Aorta (tissue), 5 donors: ENCODE measurements around the gene NOSTRIN. TPM values are rescaled to one million over a fixed set of nuclear protein-coding genes. Genes with fewer than 3 reads are reported as not detected.

Experiments used
- ATAC-seq: fragments of 200-7000 bp; cut with Tn5 transposase; one replicate; pipeline ENCODE4 v1.9.1; 2022; ENCODE audit warnings: moderate library complexity; ENCODE audit not compliant: low FRiP score
- DNase-seq, 2 donors: peaks; one replicate each; pipeline ENCODE4 v3.0.0-alpha.2; 2020
- H3K27ac ChIP-seq, 2 donors: one replicate each; pipeline ENCODE4 v1.5.1; 2013; ENCODE audit warnings: low read length in 2 of 2, mild to moderate bottlenecking in 2 of 2, moderate library complexity in 2 of 2, control low read depth in 1 of 2, inconsistent platforms in 1 of 2, low read depth in 1 of 2
- H3K27me3 ChIP-seq, 2 donors: one replicate each; pipeline ENCODE4 v1.6.1; 2013; ENCODE audit warnings: control low read depth in 1 of 2, low read length in 1 of 2, mild to moderate bottlenecking in 1 of 2, moderate library complexity in 1 of 2; ENCODE audit not compliant: insufficient read depth in 2 of 2, control insufficient read depth in 1 of 2
- H3K36me3 ChIP-seq, 2 donors: one replicate each; pipeline ENCODE4 v1.6.1; 2013; ENCODE audit warnings: control low read depth in 1 of 2, low read length in 1 of 2, mild to moderate bottlenecking in 1 of 2; ENCODE audit not compliant: insufficient read depth in 2 of 2, control insufficient read depth in 1 of 2
- H3K4me1 ChIP-seq, 2 donors: one replicate each; pipeline ENCODE4 v1.6.1; 2013; ENCODE audit warnings: low read length in 2 of 2, control low read depth in 1 of 2, mild to moderate bottlenecking in 1 of 2, moderate library complexity in 1 of 2; ENCODE audit not compliant: insufficient read depth in 2 of 2, control insufficient read depth in 1 of 2
- H3K4me3 ChIP-seq, 2 donors: one replicate each; pipeline ENCODE4 v1.5.1; 2013; ENCODE audit warnings: low read length in 2 of 2, control low read depth in 1 of 2, mild to moderate bottlenecking in 1 of 2
- H3K9me3 ChIP-seq: one replicate; pipeline ENCODE4 v1.6.1; 2013; ENCODE audit warnings: mild to moderate bottlenecking, low read length; ENCODE audit not compliant: control insufficient read depth
- WGBS, 2 donors: extraction: QIAGEN DNeasy Blood & Tissue Kit; methylation state at CpG; one replicate each; pipeline ENCODE4 v1.1.7; 2013; 5-methylcytosine and 5-hydroxymethylcytosine counted together
- intact Hi-C, 2 donors: fragments of 100-400 bp; cut with DNase I; formaldehyde crosslinking; loops; one replicate each; pipeline versions ENCODE4 v1.14.2 to v1.15.0; 2022
- polyA plus RNA-seq, 2 donors: library from polyadenylated mRNA; stranded (reverse); fragments of 200-250 nt; gene quantifications; one replicate each; pipeline ENCODE4 v1.2.3, GENCODE V29; 2013
- total RNA-seq, 2 donors: library from RNA; stranded (reverse); fragmentation: NEBNext Ultra II Directional; extraction: Animal tissue kit (Norgen Biotek cat#: 25700); gene quantifications; one replicate each; pipeline ENCODE4 v1.2.1, GENCODE V29; 2021
- donor health status: healthy with polysubstance abuse.
- donor health status: Bipolar disorder and iron deficiency.
- donor health status: DM: no; HTN: no; CAD: no.
- donor health status: DM: no; HTN: no; CAD: no.
- donor health status: DM: yes; HTN: yes; CAD: no.

NOSTRIN gene
- total and polyA plus RNA-seq, 4 donors: 0.10 to 46.4 (median 25.6) TPM

DNA sequence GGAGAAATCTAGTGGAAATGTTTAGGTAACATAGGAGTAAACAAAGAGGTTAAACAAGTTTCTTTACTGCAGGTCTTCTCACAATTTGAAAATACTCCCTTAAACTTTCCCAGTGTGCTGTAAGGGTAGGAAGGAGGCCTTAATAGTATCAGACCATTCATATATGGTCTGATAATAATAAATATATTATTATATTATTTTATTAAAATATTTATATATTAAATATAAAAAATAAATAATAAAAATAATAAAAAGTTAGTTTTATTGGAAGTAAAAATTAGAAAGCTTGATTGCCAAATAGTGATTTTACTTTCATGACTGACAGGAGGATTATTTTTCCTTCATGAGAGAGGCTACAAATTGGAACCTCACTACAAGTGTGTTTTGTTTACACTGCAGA, 7.1 kb downstream of the NOSTRIN start:
- H3K27ac ChIP-seq: no peak overlapping the region
- no peaks in the 10 kb centered on the region for H3K27me3 ChIP-seq
- H3K36me3 ChIP-seq: no peaks in the 10 kb centered on the region
- H3K4me3 ChIP-seq: no peak overlapping the region
- no peak for DNase-seq
- intact Hi-C loops: no loop called here
- no peak for ATAC-seq
- H3K4me1 ChIP-seq: peaks cover 0 to 1% of the 10 kb centered on the region in 2 donors
- no peaks in the 10 kb centered on the region for H3K9me3 ChIP-seq

DNA sequence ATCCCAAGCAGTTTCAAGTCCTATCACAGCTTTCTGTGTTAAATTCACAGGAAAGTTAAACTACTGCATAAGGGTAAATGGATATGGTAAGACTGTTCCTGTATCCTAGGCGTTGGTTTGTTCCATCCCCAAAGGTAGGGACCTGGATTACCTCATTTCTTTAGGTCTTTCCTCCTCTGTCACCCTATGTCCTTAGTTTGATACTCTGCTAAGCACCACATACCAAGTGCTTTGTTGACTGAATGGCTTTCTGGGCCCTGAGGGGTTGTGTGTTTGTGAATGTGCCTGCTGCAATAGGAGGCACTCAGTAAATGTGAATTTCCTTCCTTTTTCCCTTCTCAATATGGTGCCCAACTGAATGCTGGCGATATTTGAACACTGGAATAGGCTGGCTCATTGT, 7.8 kb downstream of the NOSTRIN start:
- WGBS, 2 donors: 98% methylated on average over 2 of the region's 2 CpGs
- no peak for ATAC-seq
- Histone ChIP-seq H3K27ac (no peak overlapping the region), H3K4me1 (peaks cover 0 to 1% of the 10 kb centered on the region in 2 donors), H3K9me3 (no peaks in the 10 kb centered on the region), H3K36me3 (no peaks in the 10 kb centered on the region), H3K27me3 (no peaks in the 10 kb centered on the region), H3K4me3 (no peak overlapping the region)
- intact Hi-C loops: no loop called here
- no peak for DNase-seq

DNA sequence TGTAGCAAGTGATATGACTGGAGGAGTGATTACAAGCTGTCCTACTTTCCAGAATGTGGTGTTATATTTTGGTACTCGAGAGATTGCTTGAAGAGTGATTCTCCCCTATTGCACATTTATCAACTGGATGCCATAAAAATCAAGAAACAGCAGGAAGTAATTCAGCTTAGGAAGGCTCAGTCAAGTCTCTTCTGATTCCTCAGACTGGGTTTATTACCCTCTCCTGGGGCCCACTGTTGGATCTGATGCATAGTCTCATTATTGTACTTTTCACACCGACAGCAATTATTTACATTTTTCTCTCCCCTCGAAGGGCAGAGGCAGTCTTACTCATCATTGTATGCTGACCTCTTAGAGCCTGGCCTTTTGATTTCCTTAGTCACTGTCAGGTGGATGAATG, 9.3 kb downstream of the NOSTRIN start:
- Histone ChIP-seq H3K9me3 (no peaks in the 10 kb centered on the region), H3K27ac (no peak overlapping the region), H3K4me3 (no peak overlapping the region), H3K27me3 (no peaks in the 10 kb centered on the region), H3K36me3 (no peaks in the 10 kb centered on the region), H3K4me1 (peaks cover 0 to 1% of the 10 kb centered on the region in 2 donors)
- intact Hi-C loops: no loop called here
- WGBS, 2 donors: 84 to 90% methylated on average over 3 of the region's 3 CpGs
- DNase-seq (no peak), ATAC-seq (no peak)

DNA sequence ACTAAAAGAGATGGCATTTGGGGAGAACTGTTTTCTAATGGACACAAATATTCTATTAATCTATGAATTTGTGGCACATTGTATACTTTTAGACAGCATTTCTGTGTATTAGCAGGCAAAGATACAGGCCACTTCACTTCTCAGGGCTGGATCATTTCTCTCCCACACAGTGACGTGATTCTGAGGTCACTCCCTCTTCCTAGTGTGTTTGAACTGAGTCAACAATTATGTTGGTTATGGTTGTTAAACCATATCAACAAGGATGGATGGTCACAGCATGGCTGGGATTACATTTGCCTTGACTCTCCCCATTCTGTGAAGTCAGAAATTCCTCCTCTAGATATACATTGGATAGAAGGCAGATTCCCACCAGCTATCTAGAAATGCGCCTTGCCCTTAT, 11.6 kb downstream of the NOSTRIN start:
- Histone ChIP-seq H3K27ac (no peak overlapping the region), H3K36me3 (no peaks in the 10 kb centered on the region), H3K27me3 (no peaks in the 10 kb centered on the region), H3K4me3 (no peak overlapping the region), H3K4me1 (peaks cover 0 to 1% of the 10 kb centered on the region in 2 donors), H3K9me3 (no peaks in the 10 kb centered on the region)
- ATAC-seq: no peak
- intact Hi-C loops: no loop called here
- WGBS, 2 donors: 97 to 98% methylated on average over 2 of the region's 2 CpGs
- DNase-seq: no peak

DNA sequence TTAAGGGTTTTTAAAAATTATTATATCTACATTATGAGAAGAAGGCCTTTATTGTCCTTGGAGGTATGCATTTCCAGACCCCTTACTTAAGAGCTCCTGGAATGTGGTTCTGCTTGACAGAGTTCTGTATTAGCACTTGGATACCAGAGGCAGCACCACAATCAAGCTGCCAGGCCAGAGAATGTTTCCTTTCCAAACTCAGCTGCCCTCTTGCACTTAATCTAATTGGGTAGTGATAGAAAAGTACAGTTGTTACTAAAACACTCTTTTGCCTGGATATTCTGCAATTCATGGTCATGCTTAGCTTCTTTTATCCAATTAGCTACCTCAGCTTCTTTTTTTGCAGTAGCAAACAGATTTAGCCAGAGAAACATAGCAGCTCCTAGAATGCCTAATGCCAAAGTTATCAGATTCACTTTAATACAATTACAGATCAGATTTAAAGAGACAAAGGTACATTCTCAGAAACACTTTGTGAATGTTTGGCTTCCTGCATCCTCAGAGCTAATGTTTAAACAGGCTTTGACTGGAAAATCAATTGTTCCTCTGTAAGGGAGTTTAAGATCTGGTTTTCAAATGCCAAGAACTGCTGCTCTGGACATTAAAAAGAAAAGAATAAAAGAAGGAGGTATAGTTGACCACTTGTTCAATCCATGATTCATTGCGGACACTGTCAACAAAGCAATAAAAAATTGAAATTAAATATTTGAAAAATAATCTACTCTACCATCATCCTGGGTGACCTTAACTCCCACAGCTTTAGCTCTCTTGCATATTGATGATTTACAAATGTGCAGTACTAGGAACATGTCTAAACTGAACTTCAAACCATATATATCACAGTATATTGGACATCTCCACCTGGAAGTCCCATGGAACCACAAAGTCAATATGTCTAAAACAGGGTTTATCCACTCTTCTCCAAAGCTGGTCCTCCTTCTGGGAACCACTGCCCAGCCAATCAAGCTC, 12.8 kb downstream of the NOSTRIN start:
- WGBS, 2 donors: 94 to 96% methylated on average over 1 of the region's 1 CpG
- Histone ChIP-seq H3K27me3 (no peaks in the 10 kb centered on the region), H3K4me1 (no peaks in the 10 kb centered on the region), H3K27ac (no peak overlapping the region), H3K4me3 (no peak overlapping the region), H3K9me3 (no peaks in the 10 kb centered on the region), H3K36me3 (no peaks in the 10 kb centered on the region)
- DNase-seq: no peak
- ATAC-seq: no peak
- intact Hi-C loops: no loop called here

DNA sequence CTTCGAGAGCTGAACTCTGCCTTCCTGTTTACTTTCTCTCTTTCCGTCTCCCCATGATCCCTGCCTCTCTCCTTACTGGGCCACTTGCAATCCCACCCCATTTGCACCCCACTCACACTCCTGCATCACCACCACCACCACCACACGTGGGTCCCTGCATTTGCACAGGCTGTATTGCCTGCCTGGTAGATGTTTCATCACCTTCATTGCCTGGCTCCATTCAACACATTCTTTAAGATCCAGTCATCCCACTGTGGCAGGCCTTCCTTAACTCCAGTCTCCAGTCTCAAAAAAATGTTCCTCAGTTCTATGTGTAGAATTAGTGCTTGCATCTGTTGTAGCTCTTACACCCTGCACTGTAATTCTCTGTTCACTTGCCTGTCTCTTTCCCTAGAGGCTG, 13.9 kb downstream of the NOSTRIN start:
- no peaks in the 10 kb centered on the region for H3K27me3 ChIP-seq
- no peaks in the 10 kb centered on the region for H3K4me1 ChIP-seq
- no peak overlapping the region for H3K4me3 ChIP-seq
- H3K36me3 ChIP-seq: no peaks in the 10 kb centered on the region
- ATAC-seq (no peak), DNase-seq (no peak)
- 88 to 91% methylated on average over 3 of the region's 3 CpGs for WGBS, 2 donors
- no peak overlapping the region for H3K27ac ChIP-seq
- intact Hi-C loops: no loop called here
- H3K9me3 ChIP-seq: no peaks in the 10 kb centered on the region

DNA sequence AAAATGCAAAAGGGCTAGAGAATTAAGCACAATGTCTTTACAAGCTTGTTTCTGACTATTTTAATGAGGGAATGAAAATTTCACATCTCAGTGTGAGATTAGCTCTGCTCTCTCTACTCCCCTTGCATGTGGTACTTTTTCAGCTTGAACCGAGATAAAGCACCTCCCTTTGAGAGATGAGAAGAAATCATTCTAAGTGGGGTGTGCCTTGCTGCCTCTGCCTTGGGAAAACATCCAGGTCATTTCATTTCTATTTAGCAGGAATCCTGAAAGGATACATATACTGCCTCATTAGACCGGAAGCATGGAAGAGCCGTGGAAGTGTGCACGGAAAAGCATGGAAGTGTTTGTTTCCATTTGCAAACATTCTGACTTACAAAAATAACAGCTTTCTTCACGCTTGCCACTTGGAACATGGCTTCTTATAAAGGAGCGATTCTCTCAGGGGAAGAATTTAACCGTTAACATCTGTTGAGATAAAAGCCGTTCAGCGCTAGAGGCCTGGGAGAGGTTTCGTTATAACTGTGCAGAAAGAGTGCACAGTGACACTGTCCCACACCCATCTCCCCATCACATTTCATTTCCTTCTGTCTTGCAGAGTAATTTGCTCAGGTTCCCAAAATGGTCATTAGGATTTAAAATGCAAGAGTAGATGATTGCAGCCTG, 16.7 kb downstream of the NOSTRIN start:
- intact Hi-C loops: no loop called here
- peaks cover 2% of the 10 kb centered on the region for H3K9me3 ChIP-seq
- H3K27me3 ChIP-seq: no peaks in the 10 kb centered on the region
- H3K27ac ChIP-seq: no peak overlapping the region
- ATAC-seq (no peak), DNase-seq (no peak)
- H3K4me3 ChIP-seq: no peak overlapping the region
- H3K4me1 ChIP-seq: no peaks in the 10 kb centered on the region
- WGBS, 2 donors: 59 to 63% methylated on average over 10 of the region's 10 CpGs
- no peaks in the 10 kb centered on the region for H3K36me3 ChIP-seq

DNA sequence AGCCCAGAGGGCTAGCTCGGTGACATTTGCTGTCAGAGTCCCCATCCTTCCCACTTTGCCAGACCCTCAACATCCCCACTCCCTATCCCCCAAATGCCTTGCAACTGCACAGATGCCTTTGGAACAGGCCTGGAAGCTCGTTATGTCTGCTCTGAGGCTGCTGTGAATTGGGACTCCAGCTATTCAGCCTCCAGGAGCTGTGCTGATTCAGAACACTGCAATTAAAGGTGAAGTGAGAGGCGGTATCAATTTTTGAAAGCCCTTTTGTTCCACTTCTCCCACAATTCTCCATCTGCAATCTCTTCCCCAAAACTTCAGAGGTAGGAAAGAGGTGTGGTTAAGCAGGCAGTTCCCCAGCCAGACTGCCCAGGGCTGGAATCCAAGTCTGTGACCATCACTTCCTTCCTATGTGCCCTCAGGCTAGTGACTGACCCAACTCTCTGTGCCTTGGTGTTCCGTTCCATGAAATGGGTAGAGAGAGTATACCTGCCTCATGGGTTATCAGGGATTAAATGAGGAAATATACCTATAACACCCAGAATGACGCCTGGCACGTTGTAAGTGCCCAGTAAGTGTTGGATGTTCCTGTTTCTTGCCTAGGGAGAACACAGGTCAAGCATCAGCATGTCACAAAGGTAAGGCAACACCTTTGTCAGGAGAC, 17.5 kb downstream of the NOSTRIN start:
- DNase-seq: no peak
- H3K36me3 ChIP-seq: no peaks in the 10 kb centered on the region
- H3K4me1 ChIP-seq: no peaks in the 10 kb centered on the region
- no peak for ATAC-seq
- no peak overlapping the region for H3K27ac ChIP-seq
- no peaks in the 10 kb centered on the region for H3K27me3 ChIP-seq
- peaks cover 2% of the 10 kb centered on the region for H3K9me3 ChIP-seq
- intact Hi-C loops: no loop called here
- 95% methylated on average over 6 of the region's 6 CpGs for WGBS, 2 donors
- no peak overlapping the region for H3K4me3 ChIP-seq
